IMR-90 (cell line): ENCODE data around the gene RAC2. TPM values are rescaled to one million over a fixed set of nuclear protein-coding genes. Genes with fewer than 3 reads are reported as not detected.
A peak's percentile ranks its signal among the peaks of the same experiment; 100 is the strongest.

Experiments
- ATAC-seq: fragments of 200-7000 bp; cut with Tn5 transposase; 2 replicates; pipeline ENCODE4 v1.9.1; 2020; ENCODE audit warnings: low read depth, mild to moderate bottlenecking, moderate library complexity
- BruUV-seq: library from RNA; stranded (reverse); fragments of 400-500 nt; replicated peaks from 2 replicates; lab custom pipeline; 2021; lab: Mats Ljungman, UMichigan
- CTCF ChIA-PET: fragments of 300-600 bp; formaldehyde crosslinking; extraction: SDS; loops from one replicate; lab custom pipeline; 2021; ENCODE audit warnings: antibody characterized with exemption; lab: Yijun Ruan, JAX
- POLR2A ChIA-PET: fragments of 300-600 bp; sonication (Branson Sonifier 250); formaldehyde crosslinking; loops from one replicate; lab custom pipeline; 2022; ENCODE audit warnings: antibody characterized with exemption; ENCODE audit not compliant: unreplicated experiment; lab: Charles Lee
- DNase-seq: peaks from one replicate; pipeline ENCODE4 v3.0.0; 2013
- H2AFZ ChIP-seq: replicated peaks from 2 replicates; pipeline ENCODE3; 2013; ENCODE audit warnings: low read length, mild to moderate bottlenecking; ENCODE audit not compliant: poor library complexity
- H2AK5ac ChIP-seq: 2 replicates; pipeline ENCODE4 v1.6.1; 2013; ENCODE audit warnings: low read depth, low read length, inconsistent platforms
- H2AK9ac ChIP-seq: replicated peaks from 2 replicates; pipeline ENCODE3; 2013; ENCODE audit warnings: mild to moderate bottlenecking, low read depth, low read length, moderate library complexity; ENCODE audit not compliant: poor library complexity
- H2BK120ac ChIP-seq: 2 replicates; pipeline ENCODE4 v1.6.1; 2013; ENCODE audit warnings: low read depth, low read length, inconsistent platforms
- H2BK15ac ChIP-seq: 3 replicates; pipeline ENCODE4 v1.6.1; 2013; ENCODE audit warnings: low read depth, low read length, inconsistent platforms
- H2BK20ac ChIP-seq: 2 replicates; pipeline ENCODE4 v1.6.1; 2013; ENCODE audit warnings: low read depth, mild to moderate bottlenecking, inconsistent platforms, low read length, moderate library complexity
- H2BK5ac ChIP-seq: 2 replicates; pipeline ENCODE4 v1.6.1; 2013; ENCODE audit warnings: mild to moderate bottlenecking, low read depth, low read length, inconsistent platforms; ENCODE audit not compliant: poor library complexity, severe bottlenecking
- H3K14ac ChIP-seq: replicated peaks from 2 replicates; pipeline ENCODE4 v1.6.1; 2013; ENCODE audit warnings: low read depth, low read length, inconsistent platforms
- H3K18ac ChIP-seq: 2 replicates; pipeline ENCODE4 v1.6.1; 2013; ENCODE audit warnings: low read depth, low read length, control low read depth
- H3K23ac ChIP-seq: 2 replicates; pipeline ENCODE4 v1.6.1; 2013; ENCODE audit warnings: low read depth, low read length, inconsistent platforms
- H3K27ac ChIP-seq: 2 replicates; pipeline ENCODE4 v1.5.1; 2013; ENCODE audit warnings: mild to moderate bottlenecking, control low read depth, low read length; ENCODE audit not compliant: insufficient read depth
- H3K27me3 ChIP-seq: 2 replicates; pipeline ENCODE4 v1.6.1; 2013; ENCODE audit warnings: low read length; ENCODE audit not compliant: control insufficient read depth, insufficient read depth
- H3K36me3 ChIP-seq: 2 replicates; pipeline ENCODE4 v1.6.1; 2013; ENCODE audit warnings: low read length, mixed read lengths; ENCODE audit not compliant: control insufficient read depth, insufficient read depth
- H3K4ac ChIP-seq: 2 replicates; pipeline ENCODE4 v1.6.1; 2013; ENCODE audit warnings: low read depth, low read length, inconsistent platforms
- H3K4me1 ChIP-seq: 2 replicates; pipeline ENCODE4 v1.6.1; 2013; ENCODE audit warnings: low read length, mixed read lengths; ENCODE audit not compliant: control insufficient read depth, insufficient read depth
- H3K4me2 ChIP-seq: 2 replicates; pipeline ENCODE4 v1.6.1; 2013; ENCODE audit warnings: low read depth, mild to moderate bottlenecking, control low read depth, low read length, moderate library complexity
- H3K4me3 ChIP-seq: 2 replicates; pipeline ENCODE4 v1.5.1; 2013; ENCODE audit warnings: low read depth, mild to moderate bottlenecking, control low read depth, low read length, moderate library complexity; ENCODE audit not compliant: insufficient read depth
- H3K56ac ChIP-seq: 2 replicates; pipeline ENCODE4 v1.6.1; 2013; ENCODE audit warnings: low read length, inconsistent platforms; ENCODE audit not compliant: insufficient read depth; ENCODE audit errors: extremely low read depth
- H3K79me1 ChIP-seq, 2 experiments: 2 replicates each; pipeline ENCODE4 v1.6.1; 2013; ENCODE audit warnings: low read length in 2 of 2, inconsistent platforms in 1 of 2, low read depth in 1 of 2
- H3K9ac ChIP-seq: 2 replicates; pipeline ENCODE4 v1.6.1; 2013; ENCODE audit warnings: low read depth, low read length, control low read depth
- H3K9me1 ChIP-seq: 2 replicates; pipeline ENCODE4 v1.6.1; 2013; ENCODE audit warnings: low read length, inconsistent platforms; ENCODE audit not compliant: insufficient read depth
- H3K9me3 ChIP-seq: 2 replicates; pipeline ENCODE4 v1.6.1; 2013; ENCODE audit warnings: low read length; ENCODE audit not compliant: control insufficient read depth, insufficient read depth
- H4K20me1 ChIP-seq: 2 replicates; pipeline ENCODE4 v1.6.1; 2013; ENCODE audit warnings: low read length, inconsistent platforms; ENCODE audit not compliant: insufficient read depth
- H4K5ac ChIP-seq: 2 replicates; pipeline ENCODE4 v1.6.1; 2013; ENCODE audit warnings: mild to moderate bottlenecking, low read depth, low read length, control low read depth
- H4K8ac ChIP-seq, 2 experiments: 2 replicates each; pipeline ENCODE4 v1.6.1; 2013; ENCODE audit warnings: low read depth in 2 of 2, low read length in 2 of 2, control low read depth in 1 of 2, inconsistent platforms in 1 of 2
- H4K91ac ChIP-seq: 2 replicates; pipeline ENCODE4 v1.6.1; 2013; ENCODE audit warnings: low read depth, low read length, inconsistent platforms; ENCODE audit not compliant: insufficient read depth
- CTCF ChIP-seq: conservative IDR thresholded peaks from 2 replicates; pipeline ENCODE4 v1.5.1; 2012; ENCODE audit warnings: mild to moderate bottlenecking, low read depth, low read length, improper control_type of control experiment
- FOS ChIP-seq: fragments of 150-350 bp; IDR thresholded peaks from 2 replicates; pipeline ENCODE4 v1.6.1; 2016; ENCODE audit warnings: low read depth, low read length
- MXI1 ChIP-seq: IDR thresholded peaks from 2 replicates; pipeline ENCODE4 v1.6.1; 2012; ENCODE audit warnings: low read depth, mild to moderate bottlenecking, low read length, moderate library complexity, borderline replicate concordance
- WGBS, 2 experiments: methylation state at CpG; one replicate each; pipeline versions ENCODE4 v1.1.5 to v1.1.7; 2013; ENCODE audit warnings: missing lambda C conversion rate in 2 of 2; ENCODE audit not compliant: insufficient read length in 1 of 2; ENCODE audit errors: extremely low coverage in 2 of 2; 5-methylcytosine and 5-hydroxymethylcytosine counted together
- dilution Hi-C: fragments of 300-500 bp; cut with HindIII; formaldehyde crosslinking; loops from one replicate; pipeline ENCODE4 v1.14.3; 2018; ENCODE audit warnings: low sequenced_read_pairs; ENCODE audit not compliant: unreplicated experiment
- in situ Hi-C: fragments of 300-500 bp; cut with MboI; formaldehyde crosslinking; loops from 3 replicates; pipeline ENCODE4 v1.14.3; 2019; ENCODE audit warnings: low sequenced_read_pairs, inconsistent platforms, mixed read lengths
- intact Hi-C: fragments of 100-400 bp; cut with micrococcal nuclease; formaldehyde crosslinking; loops from 2 replicates; pipeline ENCODE4 v1.10.0; 2022
- polyA plus RNA-seq, 3 experiments: library from polyadenylated mRNA; depleted of rRNA; stranded (reverse); fragments of >200 nt; gene quantifications; 2 replicates each; pipeline ENCODE4 v1.2.3, GENCODE V29; 2012; ENCODE audit warnings: low replicate concordance in 1 of 3
- total RNA-seq: library from RNA; depleted of rRNA; stranded (reverse); fragments of >200 nt; gene quantifications from 2 replicates; pipeline ENCODE4 v1.2.3, GENCODE V29; 2012

Gene RAC2
- total and polyA plus RNA-seq, 2 of the 4 experiments (the other 2 are of a cell fraction), result 10.0 to 72.3 TPM

- 0 out of 2 replicates have a peak overlapping the region, but pooled peaks have one; percentile 38 for H2BK20ac ChIP-seq
- ATAC-seq, result peak; percentile 86
- H3K4me1 ChIP-seq, result peaks cover 3% of the 10 kb centered on the region; the same call in 1 of the 2 replicates
- in situ Hi-C loops, result no loop called here
- no peak overlapping the region for H3K14ac ChIP-seq
- H4K91ac ChIP-seq, result no peak overlapping the region
- H3K9ac ChIP-seq, result no peak overlapping the region
- TF ChIP-seq MXI1, result no peak
- TF ChIP-seq FOS, result no peak
- no peak for TF ChIP-seq CTCF
- H3K9me1 ChIP-seq, result peaks cover 3% of the 10 kb centered on the region; the same call in 1 of the 2 replicates
- H3K27ac ChIP-seq, result no peak overlapping the region
- ChIA-PET POLR2A (no interaction called here), CTCF (no interaction called here)
- H2BK5ac ChIP-seq, result no peak overlapping the region
- H3K4me2 ChIP-seq, result no peak overlapping the region
- no TSS peak for BruUV-seq
- peaks cover 3% of the 10 kb centered on the region; the same call in 1 of the 2 replicates for H3K9me3 ChIP-seq
- H3K56ac ChIP-seq, result no peak overlapping the region
- DNase-seq, result peak; percentile 69
- 73% methylated on average over 5 of the region's 7 CpGs; no CpG with 5 or more reads in 1 of the 2 experiments for WGBS, 2 experiments
- dilution Hi-C loops, result no loop called here
- no peak overlapping the region for H3K4ac ChIP-seq
- no peak overlapping the region for H2AK9ac ChIP-seq
- no peak overlapping the region for H3K23ac ChIP-seq
- 0 out of 2 replicates have a peak overlapping the region, but pooled peaks have one; percentile 21 for H2AK5ac ChIP-seq
- H2AFZ ChIP-seq, result no peak overlapping the region
- no peak overlapping the region for H3K18ac ChIP-seq
- intact Hi-C loops, result no loop called here
- H2BK15ac ChIP-seq, result no peak overlapping the region; the same call in 2 of the 3 replicates
- H2BK120ac ChIP-seq, result no peak overlapping the region
- H4K8ac ChIP-seq, result no peak overlapping the region
- peaks cover 16% of the 10 kb centered on the region for H3K27me3 ChIP-seq
- no peak overlapping the region for H4K5ac ChIP-seq
- H4K20me1 ChIP-seq, result no peaks in the 10 kb centered on the region
- no peak overlapping the region for H3K4me3 ChIP-seq
- H3K79me1 ChIP-seq, result no peaks in the 10 kb centered on the region
- no peaks in the 10 kb centered on the region for H3K36me3 ChIP-seq
Observed at GRCh38 chr22:37290737-37291136, 46.7 kb upstream of the RAC2 start.
